GM21360 (cell line): ENCODE measurements around the gene KRT82.

Experiments
- ATAC-seq: cut with Tn5 transposase; IDR thresholded peaks from one replicate; pipeline ENCODE4 v1.9.1; 2021; ENCODE audit warnings: mild to moderate bottlenecking, moderate library complexity; ENCODE audit not compliant: unreplicated experiment

The KRT82 gene

GRCh38 chr12:52389313-52390207, 16.6 kb downstream of the KRT82 start:
- ATAC-seq = no peak

- no peak for ATAC-seq
These were observed 18.3 kb downstream of the KRT82 start for GRCh38 chr12:52387859-52388258.

- ATAC-seq = no peak
These were observed 20.9 kb downstream of the KRT82 start, which contains the start of gene KRT84 for GRCh38 chr12:52385226-52385702. Gene KRT84 (minus strand): TSS chr12:52385652. CDS start chr12:52385585, 67 bp downstream.

GRCh38 chr12:52383331-52383730, 22.8 kb downstream of the KRT82 start:
- ATAC-seq = no peak

GRCh38 chr12:52382854-52383253, 23.3 kb downstream of the KRT82 start:
- ATAC-seq = no peak

- ATAC-seq = no peak
These were observed 24.9 kb downstream of the KRT82 start for GRCh38 chr12:52381206-52381605.

GRCh38 chr12:52380271-52380694, 25.9 kb downstream of the KRT82 start:
- ATAC-seq = no peak

- no peak for ATAC-seq
These were observed 26.6 kb downstream of the KRT82 start for GRCh38 chr12:52379536-52379935.

GRCh38 chr12:52378091-52378490, 28.0 kb downstream of the KRT82 start:
- no peak for ATAC-seq

GRCh38 chr12:52377266-52377665, 28.9 kb downstream of the KRT82 start:
- no peak for ATAC-seq

- no peak for ATAC-seq
These were observed 33.6 kb downstream of the KRT82 start for GRCh38 chr12:52372216-52373154.

- ATAC-seq = no peak
These were observed 34.4 kb downstream of the KRT82 start for GRCh38 chr12:52371716-52372115.

- no peak for ATAC-seq
These were observed 35.1 kb downstream of the KRT82 start for GRCh38 chr12:52370926-52371608.

GRCh38 chr12:52369809-52370208, 36.3 kb downstream of the KRT82 start:
- no peak for ATAC-seq

- ATAC-seq = no peak
These were observed 36.9 kb downstream of the KRT82 start for GRCh38 chr12:52369211-52369610.

GRCh38 chr12:52368508-52368907, 37.6 kb downstream of the KRT82 start:
- no peak for ATAC-seq

GRCh38 chr12:52367876-52368275, 38.3 kb downstream of the KRT82 start:
- ATAC-seq = no peak

GRCh38 chr12:52366738-52367485, 39.2 kb downstream of the KRT82 start, which contains the start of gene KRT85:
Gene KRT85 (minus strand): TSS chr12:52367481. CDS start chr12:52367405, 76 bp downstream.
- ATAC-seq = no peak

GRCh38 chr12:52364901-52365489, 41.1 kb downstream of the KRT82 start:
- ATAC-seq = no peak

- ATAC-seq = no peak
These were observed 42.1 kb downstream of the KRT82 start for GRCh38 chr12:52364061-52364460.
